ENCODE results near the gene THSD8.
A peak's percentile ranks its signal among the peaks of the same experiment; 100 is the strongest.
"Not testable (repeated sequence)": the region's sequence is repeated elsewhere in the genome, so short reads cannot be mapped to it uniquely, and the experiment has no call there.

The THSD8 gene

GRCh38 chr19:12833738-12834565 lies 32.1 kb downstream of the THSD8 start:
- DNase-seq = peak; percentile 57

- no peak for DNase-seq
Measured at GRCh38 chr19:12834566-12834943, 32.7 kb downstream of the THSD8 start, which contains the start of gene RTBDN. TSS of gene RTBDN (minus strand) at chr19:12834579. CDS start at chr19:12829979, 4,600 bp downstream.

GRCh38 chr19:12834976-12835757 lies 33.3 kb downstream of the THSD8 start:
- DNase-seq = peak; percentile 67

- no peak for DNase-seq
Measured at GRCh38 chr19:12836529-12836863, 34.6 kb downstream of the THSD8 start.

- DNase-seq = peak; percentile 8
Measured at GRCh38 chr19:12837225-12837624, 35.4 kb downstream of the THSD8 start.

- peak; percentile 79 for DNase-seq
Measured at GRCh38 chr19:12838182-12838885, 36.5 kb downstream of the THSD8 start, which contains the start of gene MAST1. TSS of gene MAST1 (plus strand) at chr19:12838515. CDS start at chr19:12838573, 58 bp downstream.

GRCh38 chr19:12838886-12839756 lies 37.3 kb downstream of the THSD8 start:
- peak; percentile 63 for DNase-seq

- peak; percentile 88 for DNase-seq
Measured at GRCh38 chr19:12840091-12841079, 38.5 kb downstream of the THSD8 start.

GRCh38 chr19:12841094-12841493 lies 39.2 kb downstream of the THSD8 start:
- peak; percentile 92 for DNase-seq

GRCh38 chr19:12842511-12842910 lies 40.6 kb downstream of the THSD8 start:
- DNase-seq = no peak

- no peak for DNase-seq
Measured at GRCh38 chr19:12843328-12843727, 41.5 kb downstream of the THSD8 start.

- DNase-seq = no peak
Measured at GRCh38 chr19:12843999-12844732, 42.3 kb downstream of the THSD8 start.

- DNase-seq = not testable (repeated sequence)
Measured at GRCh38 chr19:12846613-12847012, 44.7 kb downstream of the THSD8 start.

GRCh38 chr19:12847159-12848139 lies 45.6 kb downstream of the THSD8 start:
- DNase-seq = peak; percentile 93
